SH-SY5Y (cell line): ENCODE results near the gene PLOD2.

ENCODE experiments used
- GATA2 ChIP-seq: IDR thresholded peaks from 2 replicates; pipeline ENCODE4 v1.6.1; 2011; ENCODE audit warnings: mild to moderate bottlenecking, low read depth, low read length
- GATA3 ChIP-seq: IDR thresholded peaks from 2 replicates; pipeline ENCODE4 v1.6.1; 2011; ENCODE audit warnings: low read depth, mild to moderate bottlenecking, low read length, moderate library complexity

GRCh38 chr3:146065573-146066006, 95.4 kb downstream of the PLOD2 start:
- no peak for TF ChIP-seq GATA2
- no peak for TF ChIP-seq GATA3
